K562 (cell line): ENCODE results near the gene FDX2. TPM values are rescaled to one million over a fixed set of nuclear protein-coding genes. Genes with fewer than 3 reads are reported as not detected.
A peak's percentile ranks its signal among the peaks of the same experiment; 100 is the strongest.

Experiments
- BCLAF1 ChIP-seq, 2 experiments: fragments of 450-650 bp in 1 of 2; IDR thresholded peaks; 2 replicates each; pipeline ENCODE4 v1.6.1; 2011 to 2017; ENCODE audit warnings: low read depth in 2 of 2, antibody characterized with exemption in 1 of 2, borderline replicate concordance in 1 of 2, low read length in 1 of 2, mild to moderate bottlenecking in 1 of 2, mixed read lengths in 1 of 2; ENCODE audit not compliant: control insufficient read depth in 1 of 2
- CHAMP1 ChIP-seq: fragments of 450-650 bp; IDR thresholded peaks from 2 replicates; pipeline ENCODE4 v1.6.1; 2016; ENCODE audit warnings: mild to moderate bottlenecking
- CREB3 ChIP-seq: fragments of 450-650 bp; conservative IDR thresholded peaks from 2 replicates; pipeline ENCODE4 v1.6.1; 2016; ENCODE audit warnings: missing genetic modification characterization, low read depth, mild to moderate bottlenecking, missing compliant biosample characterization, moderate library complexity
- E2F4 ChIP-seq: sonication (generic); formaldehyde crosslinking; IDR thresholded peaks from 2 replicates; pipeline ENCODE4 v1.8.0; 2022; ENCODE audit warnings: mild to moderate bottlenecking, low read depth, missing genetic modification reagents
- MBD1 ChIP-seq: fragments of 250-450 bp; sonication (Bioruptor Pico); IDR thresholded peaks from 2 replicates; pipeline ENCODE4 v1.8.0; 2022; ENCODE audit warnings: inconsistent platforms
- MTF1 ChIP-seq: fragments of 250-450 bp; sonication (Bioruptor Pico); IDR thresholded peaks from 2 replicates; pipeline ENCODE4 v1.9.0; 2021; ENCODE audit warnings: moderate library complexity, mild to moderate bottlenecking, inconsistent platforms, borderline replicate concordance
- SETDB1 ChIP-seq: IDR thresholded peaks from one replicate; pipeline ENCODE4 v1.6.1; 2012; ENCODE audit warnings: low read length, control low read depth, inconsistent platforms
- SMARCB1 ChIP-seq: IDR thresholded peaks from 2 replicates; pipeline ENCODE4 v1.6.1; 2011; ENCODE audit warnings: improper control_type of control experiment, low read depth; ENCODE audit not compliant: insufficient read length
- ZMIZ1 ChIP-seq, 2 experiments: fragments of 150-350 bp in 1 of 2; IDR thresholded peaks; 2 replicates each; pipeline ENCODE4 v1.6.1; 2012 to 2016; ENCODE audit warnings: low read depth in 2 of 2, low read length in 2 of 2, mild to moderate bottlenecking in 1 of 2, moderate library complexity in 1 of 2
- ZNF232 ChIP-seq: sonication (generic); formaldehyde crosslinking; IDR thresholded peaks from 2 replicates; pipeline ENCODE4 v1.8.0; 2022; ENCODE audit warnings: mild to moderate bottlenecking, missing genetic modification reagents
- ZNF785 ChIP-seq: fragments of 250-450 bp; sonication (Bioruptor Pico); IDR thresholded peaks from 2 replicates; pipeline ENCODE4 v1.4.0; 2020; ENCODE audit warnings: mild to moderate bottlenecking
- polyA plus RNA-seq, 8 experiments: library from polyadenylated mRNA; depleted of rRNA in 4 of 8; stranded (reverse) in 5 of 8; unstranded in 3 of 8; fragments of >200 nt; fragmentation: Nextera tagmentation in 2 of 8; fragmentation: Illumina TruSeq in 1 of 8; extraction: Ambion mirVana in 2 of 8; extraction: Trizol in 1 of 8; gene quantifications; 2 replicates each; pipeline versions ENCODE4 v1.2.1 to v1.2.3, GENCODE V29; 2011 to 2014; ENCODE audit warnings: inconsistent platforms in 1 of 8, missing spikeins in 1 of 8
- total RNA-seq, 7 experiments: library from RNA; depleted of rRNA in 6 of 7; stranded (reverse); fragments of >200 nt in 6 of 7; fragmentation: Illumina TruSeq in 2 of 7; extraction: Trizol in 2 of 7; gene quantifications; 2 replicates each; pipeline versions ENCODE4 v1.2.1 to v1.2.3, GENCODE V29; 2011 to 2021; ENCODE audit warnings: low replicate concordance in 1 of 7

The FDX2 gene
- total and polyA plus RNA-seq, 9 of the 15 experiments (the other 6 are each of a cell fraction or from before 2014, with no cell fraction given), result 2.5 to 49.8 (median 29.7) TPM

- TF ChIP-seq ZNF785 (CRISPR knock-in tag), result no peak
- TF ChIP-seq SETDB1, result no peak
- TF ChIP-seq MBD1 (CRISPR knock-in tag), result no peak
- no peak for TF ChIP-seq MTF1 (CRISPR knock-in tag)
- TF ChIP-seq ZMIZ1 (IDR thresholded peaks at IDR 0.05; ENCODE audit: low read depth in 2 of 2, low read length in 2 of 2), result peak in 1 of 2 experiments; percentile 78; a peak in 2 of 4 replicates
- no peak; the same call in 1 of the 2 replicates for TF ChIP-seq CHAMP1
- TF ChIP-seq ZNF232 (CRISPR knock-in tag), result no peak
- no peak for TF ChIP-seq BCLAF1 (IDR thresholded peaks at IDR 0.05; ENCODE audit: borderline replicate concordance in 1 of 2, control insufficient read depth in 1 of 2, low read depth in 2 of 2, low read length in 1 of 2)
- TF ChIP-seq E2F4 (CRISPR knock-in tag), result no peak
- no peak for TF ChIP-seq CREB3
- TF ChIP-seq SMARCB1, result no peak
Observed at GRCh38 chr19:10299545-10300458, 16.0 kb downstream of the FDX2 start (continued).
